Cardiac muscle cell (in vitro differentiated cells and primary cell): ENCODE measurements around the gene SLIT1. TPM values are rescaled to one million over a fixed set of nuclear protein-coding genes. Genes with fewer than 3 reads are reported as not detected.

Source experiments
- DNase-seq, 2 donors: peaks; one replicate each; pipeline versions ENCODE4 v3.0.0 to v3.0.0-alpha.2; 2010 to 2017; ENCODE audit warnings: low read depth in 1 of 2, low spot score in 1 of 2
- H3K27ac ChIP-seq: fragments of 200-600 bp; sonication (generic); 2 replicates; pipeline ENCODE4 v1.5.1; 2016
- H3K27me3 ChIP-seq: fragments of 200-600 bp; sonication (generic); 2 replicates; pipeline ENCODE4 v1.6.0; 2016; ENCODE audit warnings: control low read depth
- H3K36me3 ChIP-seq: fragments of 200-600 bp; sonication (generic); 2 replicates; pipeline ENCODE4 v1.5.1; 2016; ENCODE audit warnings: control low read depth
- H3K4me1 ChIP-seq: fragments of 200-600 bp; sonication (generic); 2 replicates; pipeline ENCODE4 v1.8.1; 2017; ENCODE audit warnings: low read depth, mild to moderate bottlenecking, mixed run types
- H3K4me3 ChIP-seq: fragments of 200-600 bp; sonication (generic); 2 replicates; pipeline ENCODE4 v1.5.1; 2016; ENCODE audit warnings: mild to moderate bottlenecking
- H3K9me3 ChIP-seq: fragments of 200-600 bp; sonication (generic); 2 replicates; pipeline ENCODE4 v1.5.1; 2017; ENCODE audit warnings: low read depth, mild to moderate bottlenecking, control low read depth
- CTCF ChIP-seq: IDR thresholded peaks from 2 replicates; pipeline ENCODE4 v1.5.1; 2012; ENCODE audit warnings: low read depth, mild to moderate bottlenecking, low read length
- polyA plus RNA-seq: library from polyadenylated mRNA; unstranded; fragments of >200 nt; fragmentation: Nextera tagmentation; extraction: Ambion mirVana; gene quantifications from 2 replicates; pipeline ENCODE4 v1.2.1, GENCODE V29; 2016
- total RNA-seq: library from RNA; depleted of rRNA; stranded (reverse); fragments of >200 nt; gene quantifications from 2 replicates; pipeline ENCODE4 v1.2.3, GENCODE V29; 2016

SLIT1 gene
- total and polyA plus RNA-seq, 2 experiments from 2014 or later, result 3.3 to 11.0 TPM

GRCh38 chr10:97200616-97201015, 14.9 kb upstream of the SLIT1 start:
- no peak overlapping the region for H3K27ac ChIP-seq
- TF ChIP-seq CTCF, result no peak
- peaks cover 2% of the 10 kb centered on the region for H3K4me1 ChIP-seq
- H3K36me3 ChIP-seq, result no peaks in the 10 kb centered on the region
- no peak for DNase-seq
- H3K4me3 ChIP-seq, result no peak overlapping the region
- peaks cover 39% of the 10 kb centered on the region for H3K27me3 ChIP-seq
- no peaks in the 10 kb centered on the region for H3K9me3 ChIP-seq

GRCh38 chr10:97199152-97199551, 13.4 kb upstream of the SLIT1 start:
- no peak for DNase-seq
- no peaks in the 10 kb centered on the region for H3K9me3 ChIP-seq

GRCh38 chr10:97197030-97197500, 11.3 kb upstream of the SLIT1 start:
- Histone ChIP-seq H3K36me3 (no peaks in the 10 kb centered on the region), H3K27me3 (peaks cover 50% of the 10 kb centered on the region), H3K4me3 (no peak overlapping the region), H3K9me3 (no peaks in the 10 kb centered on the region), H3K4me1 (peaks cover 2% of the 10 kb centered on the region), H3K27ac (no peak overlapping the region)
- no peak for DNase-seq
- TF ChIP-seq CTCF, result no peak

More at GRCh38 chr10:97199152-97199551, 13.4 kb upstream of the SLIT1 start:
- H3K27me3 ChIP-seq, result peaks cover 47% of the 10 kb centered on the region
- H3K36me3 ChIP-seq, result no peaks in the 10 kb centered on the region
- no peak overlapping the region for H3K4me3 ChIP-seq
- H3K27ac ChIP-seq, result no peak overlapping the region
- H3K4me1 ChIP-seq, result peaks cover 2% of the 10 kb centered on the region
- TF ChIP-seq CTCF, result no peak

GRCh38 chr10:97196223-97197029, 10.7 kb upstream of the SLIT1 start:
- H3K27me3 ChIP-seq, result peaks cover 51% of the 10 kb centered on the region
- TF ChIP-seq CTCF, result peak; percentile 78

GRCh38 chr10:97195706-97196222, 10.0 kb upstream of the SLIT1 start:
- no peak for DNase-seq
- peaks cover 49% of the 10 kb centered on the region for H3K27me3 ChIP-seq
- H3K36me3 ChIP-seq, result no peaks in the 10 kb centered on the region
- H3K9me3 ChIP-seq, result no peaks in the 10 kb centered on the region
- peaks cover 4% of the 10 kb centered on the region for H3K4me1 ChIP-seq
- TF ChIP-seq CTCF, result no peak
- H3K27ac ChIP-seq, result no peak overlapping the region
- peak overlapping the region; percentile 35 for H3K4me3 ChIP-seq

More at GRCh38 chr10:97196223-97197029, 10.7 kb upstream of the SLIT1 start:
- peak overlapping the region; percentile 35 for H3K4me3 ChIP-seq
- H3K27ac ChIP-seq, result no peak overlapping the region
- peaks cover 2% of the 10 kb centered on the region for H3K4me1 ChIP-seq
- no peaks in the 10 kb centered on the region for H3K36me3 ChIP-seq
- H3K9me3 ChIP-seq, result no peaks in the 10 kb centered on the region
- peak; percentile 53 to 87 for DNase-seq
